SK-N-SH (cell line): Measurements from ENCODE around the gene C10orf90.

Source experiments
- CHD2 ChIP-seq: fragments of 150-350 bp; IDR thresholded peaks from 2 replicates; pipeline ENCODE4 v1.6.1; 2018; ENCODE audit warnings: low read length; ENCODE audit not compliant: partially characterized antibody
- SIN3A ChIP-seq: IDR thresholded peaks from 2 replicates; pipeline ENCODE4 v1.6.1; 2012; ENCODE audit warnings: low read depth, mild to moderate bottlenecking, low read length, moderate library complexity, borderline replicate concordance

DNA sequence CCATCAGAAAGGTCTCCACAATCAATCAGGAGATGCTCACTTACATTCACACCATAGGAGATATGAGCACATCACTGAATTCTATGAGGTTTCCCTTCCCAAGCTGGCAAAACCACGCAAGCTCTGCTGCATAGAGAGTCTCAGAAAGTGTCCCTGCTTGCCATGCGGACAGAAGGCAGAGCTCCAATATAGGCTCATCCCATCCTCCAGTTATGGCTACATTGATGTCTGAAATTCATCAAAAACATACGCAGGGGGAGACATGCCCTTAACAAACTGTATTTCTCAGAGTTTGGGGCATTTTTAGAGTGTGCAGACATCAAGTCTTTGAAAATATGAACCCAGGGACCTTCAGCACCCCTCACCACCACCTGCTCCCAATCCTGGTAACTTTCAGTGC lies 2.9 kb downstream of the C10orf90 start:
- TF ChIP-seq CHD2 (no peak), SIN3A (no peak)
